Measurements from ENCODE around the gene RAI1. TPM values are rescaled to one million over a fixed set of nuclear protein-coding genes. Genes with fewer than 3 reads are reported as not detected.

RAI1 gene
- total and polyA plus RNA-seq, 2 experiments from 2014 or later, result 0.87 to 0.89 TPM

- ATAC-seq, result no peak
- H3K27me3 Mint-ChIP-seq (ENCODE audit: insufficient read depth, low read depth, poor library complexity), result peaks cover 62% of the 10 kb centered on the region
- no peaks in the 10 kb centered on the region; the same call in 2 of the 3 replicates for H3K36me3 Mint-ChIP-seq (ENCODE audit: low read depth)
- Histone ChIP-seq H2AFZ (no peak overlapping the region), H3K9me2 (ENCODE audit: insufficient read depth) (no peaks in the 10 kb centered on the region), H3K79me2 (replicated peaks; ENCODE audit: insufficient read depth) (no peaks in the 10 kb centered on the region), H3K27ac (ENCODE audit: low read depth) (no peak overlapping the region), H3K4me3 (no peak overlapping the region), H3K4me1 (ENCODE audit: insufficient read depth) (peaks cover 28% of the 10 kb centered on the region), H4K20me1 (replicated peaks; ENCODE audit: insufficient read depth) (peaks cover 6% of the 10 kb centered on the region; the same call in 1 of the 2 replicates), H3K27me3 (ENCODE audit: insufficient read depth) (peaks cover 79% of the 10 kb centered on the region), H3K4me2 (no peak overlapping the region), H3K36me3 (ENCODE audit: insufficient read depth) (no peaks in the 10 kb centered on the region), H3F3A (replicated peaks; ENCODE audit: low read depth) (peaks cover 18% of the 10 kb centered on the region)
- TF ChIP-seq CREB1 (CRISPR knock-in tag; IDR thresholded peaks at IDR 0.05; ENCODE audit: low read depth) (no peak), CTCF (conservative IDR thresholded peaks at IDR 0.05; ENCODE audit: low read depth in 2 of 2) (no peak), ZNF331 (CRISPR knock-in tag; IDR thresholded peaks at IDR 0.05; ENCODE audit: low read depth) (no peak), ZNF114 (CRISPR knock-in tag; IDR thresholded peaks at IDR 0.05) (no peak), STAT1 (IDR thresholded peaks at IDR 0.05; ENCODE audit: unreplicated experiment) (no peak)
- no peak for DNase-seq (ENCODE audit: low spot score)
- peaks cover 46% of the 10 kb centered on the region for H3K4me1 Mint-ChIP-seq
- no peak overlapping the region; the same call in 2 of the 3 replicates for H3K4me3 Mint-ChIP-seq
- H3K27ac Mint-ChIP-seq, result no peak overlapping the region
- H3K9me3 Mint-ChIP-seq, result no peaks in the 10 kb centered on the region; the same call in 2 of the 3 replicates
Observed at GRCh38 chr17:17691468-17692263, 10.4 kb downstream of the RAI1 start.

- H3K4me1 ChIP-seq (ENCODE audit: insufficient read depth), result peaks cover 28% of the 10 kb centered on the region
- H3F3A ChIP-seq (replicated peaks; ENCODE audit: low read depth), result peaks cover 18% of the 10 kb centered on the region
- no peaks in the 10 kb centered on the region for H3K9me2 ChIP-seq (ENCODE audit: insufficient read depth)
- Mint-ChIP-seq H3K27me3 (ENCODE audit: insufficient read depth, low read depth, poor library complexity) (peaks cover 62% of the 10 kb centered on the region), H3K36me3 (ENCODE audit: low read depth) (no peaks in the 10 kb centered on the region; the same call in 2 of the 3 replicates), H3K4me3 (peak overlapping the region; percentile 62; the same call in 1 of the 3 replicates), H3K27ac (peak overlapping the region; percentile 97; the same call in 1 of the 2 replicates), H3K4me1 (peaks cover 43% of the 10 kb centered on the region), H3K9me3 (no peaks in the 10 kb centered on the region; the same call in 2 of the 3 replicates)
- peak overlapping the region; percentile 38; the same call in 1 of the 2 replicates for H2AFZ ChIP-seq
- peaks cover 12% of the 10 kb centered on the region for H4K20me1 ChIP-seq (replicated peaks; ENCODE audit: insufficient read depth)
- peak overlapping the region; percentile 66; the same call in 1 of the 2 replicates for H3K4me3 ChIP-seq
- H3K27ac ChIP-seq (ENCODE audit: low read depth), result no peak overlapping the region
- ATAC-seq (no peak), DNase-seq (ENCODE audit: low spot score) (no peak)
- H3K4me2 ChIP-seq, result peak overlapping the region; percentile 74
- no peaks in the 10 kb centered on the region for H3K79me2 ChIP-seq (replicated peaks; ENCODE audit: insufficient read depth)
- TF ChIP-seq ZNF331 (CRISPR knock-in tag; IDR thresholded peaks at IDR 0.05; ENCODE audit: low read depth) (no peak), EZH2phosphoT487 (IDR thresholded peaks at IDR 0.05; ENCODE audit: unreplicated experiment) (no peak), ZNF462 (CRISPR knock-in tag; IDR thresholded peaks at IDR 0.05) (no peak), JUNB (IDR thresholded peaks at IDR 0.05; ENCODE audit: unreplicated experiment) (no peak), CREB1 (CRISPR knock-in tag; IDR thresholded peaks at IDR 0.05; ENCODE audit: low read depth) (no peak), STAT1 (IDR thresholded peaks at IDR 0.05; ENCODE audit: unreplicated experiment) (no peak), POLR2AphosphoS5 (IDR thresholded peaks at IDR 0.05; ENCODE audit: low read depth) (no peak)
- peaks cover 79% of the 10 kb centered on the region for H3K27me3 ChIP-seq (ENCODE audit: insufficient read depth)
- H3K36me3 ChIP-seq (ENCODE audit: insufficient read depth), result no peaks in the 10 kb centered on the region
Observed at GRCh38 chr17:17692353-17693252, 11.3 kb downstream of the RAI1 start.

Measured in GM23338 (cell line).